Lung microvascular endothelial cell (primary cell): ENCODE data around the gene IFNA4. TPM values are rescaled to one million over a fixed set of nuclear protein-coding genes. Genes with fewer than 3 reads are reported as not detected.
"Not testable (repeated sequence)": the region's sequence is repeated elsewhere in the genome, so short reads cannot be mapped to it uniquely, and the experiment has no call there.

ENCODE experiments used
- DNase-seq, 2 donors: peaks; one replicate each; pipeline versions ENCODE4 v3.0.0 to v3.0.0-alpha.2; 2010; ENCODE audit warnings: low read depth in 2 of 2
- total RNA-seq: library from RNA; depleted of rRNA; stranded (reverse); fragments of >200 nt; gene quantifications from 2 replicates; pipeline ENCODE4 v1.2.1, GENCODE V29; 2014

IFNA4 gene
- total RNA-seq, 1 donor from 2014 or later = not detected

DNA sequence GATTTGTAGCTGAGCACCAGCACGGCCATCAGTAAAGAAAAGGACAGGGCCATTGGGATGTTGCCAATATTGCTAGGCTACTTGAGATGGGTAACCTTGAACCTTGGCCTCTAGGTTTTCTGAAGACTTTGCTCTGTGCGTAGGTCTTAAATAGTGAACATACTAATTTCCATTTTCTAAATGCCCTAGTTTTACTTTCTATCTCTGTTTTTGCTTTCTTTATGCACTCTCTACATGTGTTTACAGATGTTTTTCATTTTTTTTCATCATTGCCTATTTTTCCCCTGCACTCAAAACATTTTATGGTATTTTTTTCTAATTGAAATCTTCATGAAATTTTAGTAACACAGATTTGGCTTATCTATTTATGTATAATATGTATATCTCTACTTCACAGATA is 20.8 kb downstream of the IFNA4 start, which contains the start of gene IFNA21:
IFNA21 (minus strand) TSS at position 101 of the 400 bp plus-strand sequence; CDS start at position 53, 48 bp downstream.
- DNase-seq = not testable (repeated sequence)

DNA sequence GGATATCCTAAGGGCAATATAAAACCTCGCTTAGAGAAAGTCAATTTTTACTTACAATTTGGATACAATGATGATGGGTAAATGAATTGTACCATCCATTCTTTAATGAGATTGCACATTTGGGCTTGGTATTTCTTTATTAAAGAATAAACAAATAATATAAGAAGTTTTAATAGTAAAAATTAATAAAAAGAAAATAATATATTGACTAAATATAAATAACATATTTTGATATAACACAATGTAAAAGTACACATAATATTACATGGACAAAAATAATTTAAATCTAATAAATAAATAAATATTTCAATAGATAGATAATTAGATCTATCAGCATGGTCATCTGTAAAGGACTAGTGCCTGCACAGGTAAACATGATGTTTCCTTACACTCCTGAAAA is 21.9 kb downstream of the IFNA4 start:
- DNase-seq = no peak

DNA sequence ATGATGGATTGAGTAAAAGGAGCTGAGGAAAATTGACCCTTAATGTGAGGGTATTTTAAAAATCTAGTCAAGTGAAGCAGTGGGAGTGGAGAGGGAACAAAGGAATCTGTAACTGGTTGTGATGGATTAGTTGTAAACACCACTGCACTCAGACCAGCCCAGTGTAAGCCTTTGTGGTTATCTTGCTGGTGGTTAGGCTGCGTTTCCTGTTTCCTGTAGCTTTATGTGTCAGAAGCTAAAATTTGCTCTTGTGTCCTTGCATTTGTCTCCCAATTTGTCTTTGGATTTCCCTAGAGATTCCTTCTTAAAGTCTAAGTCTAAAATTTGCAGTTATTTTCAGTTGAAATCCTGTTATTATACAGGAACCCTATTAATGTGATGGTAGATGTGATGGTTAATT is 27.2 kb downstream of the IFNA4 start:
- DNase-seq = peak in 1 of 2 donors; percentile 67

DNA sequence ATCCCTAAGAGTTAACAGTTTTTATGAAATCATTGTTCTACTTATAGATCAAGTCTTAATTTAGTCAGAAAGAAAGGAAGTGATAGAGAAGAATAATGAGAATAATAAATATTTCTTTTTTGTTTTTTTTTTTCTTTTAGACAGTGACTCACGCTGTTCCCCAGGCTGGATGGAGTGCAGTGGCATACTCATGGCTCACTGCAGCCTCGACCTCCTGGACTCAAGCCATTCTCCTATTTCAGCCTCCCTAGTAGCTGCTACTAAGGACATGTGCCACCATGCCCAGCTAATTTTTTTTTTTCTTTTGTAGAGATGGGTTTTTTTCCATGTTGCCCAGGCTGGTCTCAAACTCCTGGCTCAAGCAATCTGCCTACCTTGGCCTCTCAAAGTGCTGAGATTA is 31.9 kb downstream of the IFNA4 start:
- peak in 1 of 2 donors; percentile 16 for DNase-seq

DNA sequence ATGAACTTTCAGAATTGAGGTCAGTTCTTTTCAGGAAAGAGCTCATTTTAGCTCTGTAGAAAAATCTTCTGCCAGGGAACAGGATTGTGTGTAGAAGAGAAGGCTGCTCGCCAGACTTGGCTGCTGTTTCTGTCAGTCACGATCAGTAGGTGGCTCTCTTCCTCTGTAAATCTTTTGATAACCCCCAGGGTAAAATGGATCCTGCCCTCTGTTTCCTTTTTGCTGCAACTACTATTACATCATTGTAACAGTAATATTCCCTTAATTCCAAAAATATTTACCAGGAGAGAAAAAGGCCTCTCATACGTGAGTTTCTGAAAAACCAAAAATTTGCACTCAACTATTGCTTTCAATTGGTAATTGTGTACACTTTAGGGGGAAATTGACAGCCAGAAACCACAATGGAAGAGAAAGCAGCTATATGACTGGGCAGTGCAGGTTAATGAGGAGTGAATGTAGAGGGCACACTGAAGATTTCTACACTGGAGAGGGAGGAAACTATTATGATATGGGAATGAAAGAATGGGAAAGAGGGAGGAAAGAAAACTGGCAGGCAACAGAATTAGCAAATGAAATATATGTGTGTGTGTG is 33.3 kb downstream of the IFNA4 start:
- DNase-seq = peak; percentile 27 to 57

DNA sequence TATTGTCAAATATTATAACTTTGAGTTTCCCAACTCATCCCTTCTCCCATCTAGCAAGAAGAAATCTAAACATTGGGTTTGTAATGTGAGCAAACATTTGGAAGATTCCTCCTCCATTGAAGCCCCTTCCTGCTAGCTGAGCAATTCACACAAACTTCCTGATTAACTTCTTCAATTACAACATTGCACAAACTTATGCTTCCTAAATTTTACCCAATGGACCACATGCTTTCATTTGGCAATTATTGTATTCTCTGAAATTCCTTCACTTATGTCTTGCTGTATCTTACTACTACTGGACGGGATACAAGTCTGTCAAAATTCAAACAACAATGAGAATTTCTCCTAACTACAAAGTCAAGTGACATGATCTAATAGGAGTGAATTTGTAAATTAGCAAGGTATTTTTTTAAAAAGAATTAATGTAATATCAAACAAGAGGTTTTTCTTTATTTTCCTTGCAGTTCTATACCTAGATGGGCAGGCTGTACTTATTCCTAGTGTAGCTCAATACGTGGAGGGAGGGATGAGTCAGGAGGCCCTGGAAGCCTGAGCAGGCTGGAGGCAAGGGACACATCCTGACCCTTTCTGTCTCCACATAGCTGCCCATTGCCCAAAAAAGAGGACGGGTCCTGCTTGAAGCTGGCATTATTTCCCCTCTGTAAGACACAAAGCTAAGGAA is 33.9 kb downstream of the IFNA4 start:
- peak; percentile 11 to 22 for DNase-seq

DNA sequence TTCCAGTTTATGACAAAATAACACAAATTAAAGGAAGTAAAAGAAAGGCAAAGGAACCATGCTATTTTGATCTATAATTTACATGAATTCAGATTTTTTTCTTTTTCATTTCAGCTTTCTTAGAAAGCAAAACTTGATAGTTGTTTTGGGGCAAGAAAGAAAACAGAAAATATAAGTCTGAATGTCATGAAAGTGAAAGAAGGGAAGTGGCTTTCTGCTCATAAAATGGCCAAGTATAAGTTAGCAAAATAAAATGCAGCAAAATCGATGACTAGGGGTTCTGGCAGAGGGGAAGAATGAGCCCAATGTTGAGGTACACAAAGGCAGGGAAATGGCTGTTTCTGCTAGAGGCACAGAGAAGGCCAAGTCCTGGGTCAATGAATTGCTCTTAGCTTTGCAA is 42.8 kb downstream of the IFNA4 start:
- no peak for DNase-seq

DNA sequence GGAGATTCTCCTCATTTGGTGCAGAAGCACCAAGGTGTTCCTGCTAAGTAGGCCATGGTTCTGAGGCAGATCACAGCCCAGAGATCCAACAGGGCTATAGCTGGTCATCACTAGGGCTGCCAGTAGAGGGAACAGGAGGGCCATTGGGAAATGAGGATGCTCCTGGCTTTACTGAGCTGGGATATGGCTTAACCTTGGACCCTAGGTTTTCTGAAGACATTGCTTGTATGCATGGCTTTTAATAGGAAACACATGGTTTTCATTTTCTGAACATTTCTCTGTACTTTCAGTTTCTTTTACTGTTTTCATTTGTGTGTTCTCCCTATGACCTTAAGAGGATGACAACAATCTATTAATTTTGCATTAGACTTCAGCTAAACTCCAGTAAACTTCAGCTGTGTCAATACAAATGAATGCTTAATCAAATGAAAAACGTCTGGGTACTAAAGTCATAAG is 45.9 kb downstream of the IFNA4 start, which contains the start of gene IFNW1:
IFNW1 (minus strand) TSS at position 406 of the 456 bp plus-strand sequence; CDS start at position 144, 262 bp downstream.
- no peak for DNase-seq

DNA sequence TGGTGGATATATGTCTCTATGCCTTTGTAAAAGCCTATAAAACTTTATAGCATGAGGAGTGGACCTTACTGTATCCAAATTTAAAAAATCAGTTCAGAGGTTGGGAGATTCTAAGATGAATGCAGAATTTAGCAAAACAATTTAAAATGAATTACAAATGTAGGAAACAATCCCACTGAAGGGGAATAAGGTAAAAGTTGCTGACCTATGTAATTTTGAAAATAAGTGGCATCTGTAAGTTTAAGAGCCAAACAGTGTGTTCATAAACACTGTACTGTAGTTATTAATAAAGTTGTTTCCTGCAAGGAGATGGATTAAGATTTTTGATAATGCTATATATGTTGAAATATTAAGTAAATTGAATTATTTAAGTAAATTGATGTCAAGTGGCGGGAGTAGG is 50.4 kb downstream of the IFNA4 start:
- DNase-seq = no peak

Other genes with a start within 250 kb of the IFNA4 start
- gene HACD4, start 155.9 kb downstream of the IFNA4 start, total RNA-seq = under 0.01 and 0.65 TPM in 2 replicates
- not detected in 2 replicates for gene IFNB1, start 109.6 kb downstream of the IFNA4 start, total RNA-seq
- not detected in 2 replicates for gene IFNW1, start 45.8 kb downstream of the IFNA4 start, total RNA-seq
- not detected in 2 replicates for gene IFNA21, start 20.9 kb downstream of the IFNA4 start, total RNA-seq
- gene IFNA7, start 14.6 kb upstream of the IFNA4 start, total RNA-seq = not detected in 2 replicates
- gene IFNA10, start 19.6 kb upstream of the IFNA4 start, total RNA-seq = not detected in 2 replicates
- gene IFNA16, start 29.7 kb upstream of the IFNA4 start, total RNA-seq = not detected in 2 replicates
- not detected in 2 replicates for gene IFNA17, start 40.6 kb upstream of the IFNA4 start, total RNA-seq
- gene IFNA14, start 52.4 kb upstream of the IFNA4 start, total RNA-seq = not detected in 2 replicates
- not detected in 2 replicates for gene IFNA5, start 117.7 kb upstream of the IFNA4 start, total RNA-seq
- gene KLHL9, start 147.8 kb upstream of the IFNA4 start, total RNA-seq = 23.5 and 33.7 TPM in 2 replicates
- gene IFNA6, start 163.3 kb upstream of the IFNA4 start, total RNA-seq = not detected in 2 replicates
- not detected in 2 replicates for gene IFNA13, start 180.5 kb upstream of the IFNA4 start, total RNA-seq
- gene IFNA2, start 197.8 kb upstream of the IFNA4 start, total RNA-seq = not detected in 2 replicates
- gene IFNA8, start 221.5 kb upstream of the IFNA4 start, total RNA-seq = not detected in 2 replicates